ENCODE measurements around the gene WASHC3.
"Not testable (repeated sequence)": the region's sequence is repeated elsewhere in the genome, so short reads cannot be mapped to it uniquely, and the experiment has no call there.

Gene WASHC3

GRCh38 chr12:102050660-102051430, 10.9 kb downstream of the WASHC3 start:
- DNase-seq (ENCODE audit: low spot score), result no peak

DNA sequence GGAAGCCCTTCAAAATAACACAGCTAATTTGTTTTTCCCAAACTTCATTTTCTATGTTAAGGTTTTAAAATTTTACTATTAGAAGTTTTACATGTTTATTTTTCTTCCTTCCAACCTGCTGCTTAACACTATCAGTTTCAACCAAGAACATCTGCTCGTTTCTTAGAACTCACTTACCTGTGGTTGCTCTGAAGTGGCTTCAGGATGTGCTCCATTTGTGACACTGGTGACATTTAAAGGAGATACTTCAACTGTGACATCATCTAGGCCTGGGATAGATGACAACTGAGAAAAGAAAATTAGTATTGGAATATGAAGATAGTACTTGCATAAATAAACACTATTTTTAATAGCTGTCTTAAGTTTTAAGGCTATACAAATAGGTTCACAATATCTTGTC, 17.9 kb downstream of the WASHC3 start:
- no peak for DNase-seq (ENCODE audit: low spot score)

GRCh38 chr12:102033991-102034745, 27.6 kb downstream of the WASHC3 start:
- no peak for DNase-seq (ENCODE audit: low spot score)

GRCh38 chr12:102031852-102032251, 29.9 kb downstream of the WASHC3 start:
- no peak for DNase-seq (ENCODE audit: low spot score)

DNA sequence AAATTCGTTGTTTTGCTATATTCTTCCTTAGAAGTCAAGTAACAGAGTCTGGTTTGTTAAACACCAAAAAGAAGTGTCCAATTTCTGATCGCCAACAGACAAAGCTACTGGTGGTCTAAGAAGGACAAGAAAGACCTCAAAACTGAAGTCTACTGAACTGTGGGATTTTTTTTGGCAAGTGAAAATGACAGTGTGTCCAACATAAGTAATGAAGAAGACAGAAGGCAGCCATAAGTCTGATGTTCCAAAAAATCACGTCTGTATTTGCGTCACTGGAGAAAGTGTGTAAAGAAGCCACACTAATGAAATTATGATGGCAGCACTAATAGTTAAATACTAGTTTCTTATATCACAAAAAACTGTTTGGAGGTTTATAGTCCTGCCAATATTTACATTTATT, 32.6 kb downstream of the WASHC3 start:
- no peak for DNase-seq (ENCODE audit: low spot score)

GRCh38 chr12:102026728-102027127, 35.1 kb downstream of the WASHC3 start:
- DNase-seq (ENCODE audit: low spot score), result no peak

- DNase-seq (ENCODE audit: low spot score), result no peak
These were observed 37.0 kb downstream of the WASHC3 start for GRCh38 chr12:102024765-102025164.

DNA sequence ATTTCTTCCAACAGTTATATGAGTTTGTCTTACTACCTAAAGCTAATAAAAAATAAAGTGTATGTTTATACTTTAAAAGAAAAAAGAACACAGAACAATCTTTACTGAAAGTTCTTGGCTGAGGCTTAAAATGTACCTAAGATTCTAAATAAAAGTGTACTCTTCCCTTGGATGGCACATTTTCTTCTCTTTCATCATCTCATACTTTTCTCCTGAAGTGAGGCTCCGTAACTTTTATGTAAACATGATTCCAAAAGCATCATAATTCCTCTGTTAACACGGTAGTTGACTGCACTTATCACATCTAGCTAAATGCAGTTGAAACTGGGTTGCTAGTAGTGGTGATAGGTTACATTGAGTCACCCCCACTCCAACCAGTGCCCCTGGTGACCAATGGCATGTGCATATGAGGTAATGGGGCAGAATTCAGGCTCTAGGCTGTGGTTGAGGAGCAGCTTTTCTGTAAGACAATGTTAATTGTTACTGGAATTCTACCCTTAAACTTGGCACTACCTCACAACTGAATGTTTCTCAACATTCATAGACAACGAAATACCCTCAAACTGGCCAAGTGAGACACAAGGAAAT, 38.4 kb downstream of the WASHC3 start:
- DNase-seq (ENCODE audit: low spot score), result no peak

- DNase-seq (ENCODE audit: low spot score), result no peak
These were observed 39.5 kb downstream of the WASHC3 start for GRCh38 chr12:102022286-102022685.

- no peak for DNase-seq (ENCODE audit: low spot score)
These were observed 40.1 kb downstream of the WASHC3 start for GRCh38 chr12:102021540-102022246.

DNA sequence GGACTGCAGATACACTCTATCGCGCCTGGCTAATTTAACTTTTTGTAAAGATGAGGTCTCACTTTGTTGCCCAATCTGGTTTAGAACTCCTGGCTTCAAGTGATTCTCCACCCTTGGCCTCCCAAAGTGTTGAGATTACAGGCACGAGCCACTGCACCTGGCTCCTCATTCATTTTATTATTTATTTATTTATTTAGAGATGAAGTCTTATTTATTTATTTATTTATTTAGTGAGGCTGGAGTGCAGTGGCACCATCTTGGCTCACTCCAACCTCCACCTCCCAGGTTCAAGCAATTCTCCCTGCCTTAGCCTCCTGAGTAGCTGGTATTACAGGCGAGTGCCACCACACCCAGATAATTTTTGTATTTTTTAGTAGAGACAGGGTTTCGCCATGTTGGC, 43.2 kb downstream of the WASHC3 start:
- DNase-seq (ENCODE audit: low spot score), result not testable (repeated sequence)

- no peak for DNase-seq (ENCODE audit: low spot score)
These were observed 45.3 kb downstream of the WASHC3 start for GRCh38 chr12:102016472-102016871.

DNA sequence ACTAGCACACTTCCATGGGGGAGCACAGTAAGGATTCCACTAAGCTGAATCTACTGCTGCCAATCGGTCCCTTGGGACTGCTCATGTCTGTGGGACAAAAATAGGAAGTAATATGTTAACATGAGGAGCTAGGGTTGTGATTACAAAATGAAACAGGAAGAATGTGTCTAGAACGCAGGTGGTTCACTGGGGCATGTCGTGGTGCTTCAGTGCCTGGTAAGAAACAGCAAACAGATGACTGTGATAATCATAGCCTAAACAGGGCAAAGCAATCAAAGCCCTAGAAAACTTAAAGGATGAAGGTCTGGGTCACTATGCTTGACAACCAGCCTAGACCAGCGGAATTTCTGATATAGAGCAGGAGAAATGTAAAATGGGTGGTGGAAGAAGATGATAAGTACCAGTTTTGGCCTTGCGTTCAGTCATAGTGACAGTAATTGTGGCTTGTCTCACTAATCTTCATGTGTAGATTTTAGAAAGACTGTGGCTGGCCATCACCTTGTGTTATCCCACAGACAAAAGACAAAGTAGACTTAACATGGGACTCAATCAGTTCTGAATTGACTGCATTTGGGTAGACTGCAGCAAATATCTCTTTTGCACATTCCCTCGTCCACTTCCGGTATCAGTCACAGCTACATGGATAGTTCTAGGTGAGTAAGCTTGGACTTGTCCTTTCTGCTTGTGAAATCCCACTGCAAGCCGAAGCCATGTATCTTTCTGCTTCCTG, 51.4 kb downstream of the WASHC3 start:
- no peak for DNase-seq (ENCODE audit: low spot score)

DNA sequence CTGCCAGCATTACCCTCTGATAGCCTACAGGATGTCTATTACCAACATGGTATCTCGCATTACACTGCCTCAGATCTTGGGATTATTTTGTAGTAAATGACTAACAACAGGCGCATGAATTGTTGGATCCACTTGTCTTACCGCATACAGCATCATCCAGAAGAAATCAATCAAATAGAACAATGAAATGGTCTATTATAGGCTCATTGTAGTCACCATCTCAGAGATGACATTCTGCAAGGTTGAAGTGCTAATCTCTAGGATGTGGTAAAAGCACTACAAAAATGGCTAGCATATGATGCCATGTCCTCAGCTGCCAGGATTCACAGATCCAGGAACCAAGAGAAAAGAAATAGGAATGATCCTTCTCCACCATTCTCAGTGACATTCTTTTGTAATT, 52.0 kb downstream of the WASHC3 start:
- no peak for DNase-seq (ENCODE audit: low spot score)

DNA sequence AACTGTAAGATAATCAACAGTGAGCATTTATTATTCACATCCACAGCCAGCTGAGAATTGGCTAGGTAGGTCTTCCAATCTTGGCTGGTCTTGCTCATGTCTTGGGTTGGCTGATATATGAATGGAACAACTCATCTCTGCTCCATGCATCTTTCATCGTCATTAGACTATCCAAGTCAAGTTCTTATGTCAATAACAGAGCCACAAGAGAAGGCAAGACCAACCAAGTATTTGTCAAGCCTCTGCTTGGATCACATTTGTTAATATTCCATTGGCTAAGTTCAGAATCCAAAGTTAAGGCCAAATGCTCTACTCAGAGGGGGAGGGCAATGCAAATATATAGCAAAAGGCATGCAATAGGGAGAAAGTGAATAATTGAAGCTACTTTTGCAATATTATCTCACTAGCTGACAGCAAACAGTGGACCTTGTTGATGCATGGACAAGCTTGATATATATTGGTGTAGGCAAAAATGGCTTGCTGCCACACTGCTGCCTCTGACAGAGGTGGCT, 53.1 kb downstream of the WASHC3 start:
- DNase-seq (ENCODE audit: low spot score), result no peak

DNA sequence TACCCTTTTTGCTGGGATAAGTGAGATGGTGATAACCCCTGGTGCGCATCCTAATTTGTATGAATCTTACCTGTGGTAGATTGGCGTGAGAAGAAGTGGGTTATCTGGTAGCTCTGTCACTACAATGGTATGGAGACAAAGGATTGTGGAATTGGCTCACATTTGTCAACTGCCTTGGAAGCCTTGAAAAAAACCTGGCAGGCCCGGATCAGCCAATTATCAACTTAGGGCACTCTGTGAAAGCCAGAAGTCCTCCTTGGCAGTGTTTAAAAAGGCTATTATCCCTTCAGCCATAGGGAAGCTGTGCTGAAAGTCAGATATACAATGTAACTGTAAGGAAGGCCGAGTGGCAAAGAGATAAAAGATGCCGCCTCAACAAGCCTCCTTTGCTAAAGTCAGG, 56.5 kb downstream of the WASHC3 start:
- no peak for DNase-seq (ENCODE audit: low spot score)

DNA sequence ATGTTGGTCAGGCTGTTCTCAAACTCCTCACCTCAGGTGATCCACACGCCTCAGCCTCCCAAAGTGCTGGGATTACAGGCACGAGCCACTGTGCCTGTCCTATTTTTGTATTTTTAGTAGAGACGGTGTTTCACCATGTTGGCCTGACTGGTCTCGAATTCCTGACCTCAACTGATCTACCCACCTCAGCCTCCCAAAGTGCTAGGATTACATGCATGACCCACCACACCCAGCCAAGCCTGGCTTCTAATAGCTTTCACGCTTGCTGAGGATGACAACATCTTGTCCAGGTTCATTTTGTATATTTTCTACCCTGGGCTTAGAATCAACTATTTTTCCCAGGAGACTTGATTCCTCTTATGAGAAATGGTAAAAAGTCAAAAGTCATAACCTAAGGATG, 64.7 kb downstream of the WASHC3 start:
- DNase-seq (ENCODE audit: low spot score), result no peak

DNA sequence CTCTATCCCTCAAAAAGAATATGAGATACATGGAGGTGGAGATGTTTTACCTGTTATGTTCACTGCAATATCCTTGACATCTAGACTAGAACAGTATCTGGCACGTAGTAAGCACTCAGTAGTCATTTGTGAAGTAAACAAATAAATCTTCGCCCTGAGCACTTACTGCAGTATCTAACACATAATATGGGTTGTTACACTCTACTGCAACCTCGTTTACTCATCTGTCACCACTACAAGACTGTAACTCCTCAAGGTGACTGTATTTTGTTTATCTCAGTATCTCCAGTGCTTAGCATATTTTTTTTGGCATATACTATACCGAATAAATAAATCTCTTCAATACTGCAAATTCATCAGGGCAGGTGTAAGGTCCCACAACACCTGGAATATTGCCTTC, 66.1 kb downstream of the WASHC3 start:
- no peak for DNase-seq (ENCODE audit: low spot score)

DNA sequence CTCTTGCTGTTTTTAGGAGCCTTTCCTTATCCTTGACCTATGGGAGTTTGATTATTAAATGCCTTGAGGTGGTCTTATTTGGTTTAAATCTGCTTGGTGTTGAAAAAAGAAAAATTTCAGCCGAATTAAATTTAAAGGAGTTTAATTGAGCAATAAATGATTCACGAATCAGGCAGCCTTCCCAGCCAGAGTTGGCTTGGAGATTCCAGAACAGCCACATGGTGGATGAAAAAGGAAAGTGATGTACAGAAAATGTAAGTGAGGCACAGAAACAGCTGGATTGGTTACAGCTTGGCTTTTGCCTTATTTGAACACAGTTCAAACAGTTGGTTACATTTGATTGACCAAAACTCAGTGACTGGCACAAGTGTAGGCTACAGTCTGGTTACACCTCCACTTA, 69.7 kb downstream of the WASHC3 start:
- no peak for DNase-seq (ENCODE audit: low spot score)

DNA sequence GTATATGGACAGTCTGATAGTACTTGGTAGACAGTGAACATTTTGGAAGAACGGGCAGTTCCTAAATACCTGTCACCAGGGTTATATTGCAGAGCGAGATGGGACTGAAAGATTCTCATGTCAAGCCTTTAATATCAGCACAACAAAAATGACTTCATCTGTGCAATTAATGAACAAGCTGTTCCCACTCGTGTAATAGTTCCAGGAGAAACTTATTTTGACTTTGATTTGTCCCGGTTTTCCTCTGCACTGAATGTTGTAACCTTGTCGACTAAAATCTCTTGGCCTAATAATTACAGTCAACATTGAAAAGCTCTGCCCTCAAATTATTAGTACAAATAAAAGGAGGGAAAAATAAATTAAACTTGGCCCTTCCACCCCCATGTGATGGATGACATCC, 79.5 kb downstream of the WASHC3 start:
- DNase-seq (ENCODE audit: low spot score), result no peak

DNA sequence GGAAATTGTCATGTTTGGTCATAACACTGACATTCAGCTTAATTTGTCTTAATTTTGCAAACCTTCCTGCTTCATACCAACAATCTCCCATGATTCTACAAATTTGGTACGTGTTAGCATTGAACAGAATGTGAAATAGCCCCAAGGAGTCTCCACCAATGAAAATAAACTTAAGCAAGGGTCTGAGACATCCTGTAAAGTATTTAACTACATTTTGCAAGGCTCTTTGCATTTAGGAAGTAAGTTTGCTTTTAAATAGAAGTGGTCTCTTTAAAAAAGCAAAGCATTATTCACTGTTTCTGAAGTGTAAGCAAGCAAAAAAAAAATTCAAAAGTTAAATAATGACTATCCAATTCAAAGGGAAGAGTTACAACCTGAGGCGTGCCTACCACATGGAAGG, 79.9 kb downstream of the WASHC3 start:
- no peak for DNase-seq (ENCODE audit: low spot score)

DNA sequence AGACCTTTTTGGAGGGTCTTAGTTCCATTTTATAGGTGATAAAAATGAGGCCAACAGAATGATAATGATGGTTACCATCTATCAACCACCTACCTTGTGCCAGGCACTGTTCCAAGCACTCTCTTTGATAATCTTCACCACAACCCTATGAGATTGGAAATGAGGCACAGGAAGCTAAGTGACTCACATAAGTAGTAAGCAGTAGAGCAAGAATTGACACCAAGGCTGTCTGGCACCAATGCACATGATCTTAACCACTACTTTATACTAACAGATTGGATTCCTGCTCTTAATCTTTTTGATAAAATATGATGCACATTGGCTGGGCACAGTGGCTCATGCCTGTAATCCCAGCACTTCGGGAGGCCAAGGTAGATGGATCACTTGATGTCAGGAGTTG, 93.0 kb downstream of the WASHC3 start:
- DNase-seq (ENCODE audit: low spot score), result no peak

Data from left forelimb (tissue), 1 donor.